HG02885 (cell line): ENCODE results near the gene RFX2.
"Not testable (repeated sequence)": the region's sequence is repeated elsewhere in the genome, so short reads cannot be mapped to it uniquely, and the experiment has no call there.

Experiments
- ATAC-seq: cut with Tn5 transposase; IDR thresholded peaks from one replicate; pipeline ENCODE4 v1.9.1; 2021; ENCODE audit warnings: mild to moderate bottlenecking; ENCODE audit not compliant: unreplicated experiment, poor library complexity

RFX2 gene

DNA sequence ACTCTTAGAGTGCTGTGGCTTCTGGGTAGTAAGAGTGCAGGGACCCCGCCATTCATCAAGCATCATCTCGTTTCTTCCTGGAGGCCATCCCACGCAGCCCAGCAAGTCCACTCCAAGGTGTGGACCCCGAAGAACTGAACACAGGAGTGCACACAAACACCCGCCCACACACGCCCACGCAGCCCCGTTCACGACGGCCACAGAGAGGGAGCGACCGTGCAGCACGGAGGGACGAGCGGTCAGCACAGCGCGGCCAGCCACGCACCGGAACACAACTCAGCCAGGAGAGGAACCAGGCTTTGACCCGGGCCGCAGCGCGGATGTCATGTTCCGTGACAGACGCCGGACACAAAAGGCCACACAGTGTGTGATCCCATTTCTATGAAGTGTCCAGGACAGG is 114.2 kb downstream of the RFX2 start:
- ATAC-seq = no peak

- ATAC-seq = no peak
These were observed 114.7 kb downstream of the RFX2 start for GRCh38 chr19:5995606-5996005.

DNA sequence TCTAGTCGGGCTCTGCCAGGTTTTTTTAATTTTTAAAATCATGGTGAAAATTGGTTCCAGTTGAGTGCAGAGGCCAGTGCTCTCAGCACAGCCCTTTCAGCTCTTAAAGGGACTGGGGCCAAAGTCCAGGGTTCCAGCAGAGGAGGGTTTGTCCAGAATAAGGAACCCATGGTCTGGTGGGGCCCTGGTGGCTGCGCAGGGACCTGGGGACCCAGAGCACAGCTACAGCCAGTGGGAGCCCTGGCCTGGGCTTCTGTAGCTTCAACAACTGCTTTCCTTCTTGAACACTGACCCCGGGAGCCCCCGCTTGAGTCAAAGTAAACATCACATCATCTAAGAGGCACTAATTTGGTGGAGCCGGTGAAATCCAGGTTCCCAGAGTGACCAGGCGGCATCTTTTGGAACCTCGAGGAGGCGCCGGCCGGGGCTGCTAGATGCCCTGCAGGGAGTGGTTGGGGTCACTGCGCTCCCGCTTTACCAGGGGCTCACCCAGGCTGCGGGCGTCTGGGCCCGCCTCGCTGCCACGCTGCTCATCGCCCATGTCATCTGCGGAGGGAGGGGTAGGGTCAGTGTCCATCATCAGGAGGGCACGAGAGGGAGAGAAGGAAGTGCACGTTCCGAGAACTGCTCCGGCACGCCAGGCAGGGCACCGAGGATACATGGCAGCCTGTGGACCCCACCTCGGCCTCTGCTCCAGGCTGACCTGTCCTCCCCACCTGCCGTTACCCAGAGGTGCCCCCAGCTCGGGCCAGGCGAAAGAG is 115.7 kb downstream of the RFX2 start:
- ATAC-seq = no peak

- ATAC-seq = no peak
These were observed 116.5 kb downstream of the RFX2 start for GRCh38 chr19:5993648-5994358.

DNA sequence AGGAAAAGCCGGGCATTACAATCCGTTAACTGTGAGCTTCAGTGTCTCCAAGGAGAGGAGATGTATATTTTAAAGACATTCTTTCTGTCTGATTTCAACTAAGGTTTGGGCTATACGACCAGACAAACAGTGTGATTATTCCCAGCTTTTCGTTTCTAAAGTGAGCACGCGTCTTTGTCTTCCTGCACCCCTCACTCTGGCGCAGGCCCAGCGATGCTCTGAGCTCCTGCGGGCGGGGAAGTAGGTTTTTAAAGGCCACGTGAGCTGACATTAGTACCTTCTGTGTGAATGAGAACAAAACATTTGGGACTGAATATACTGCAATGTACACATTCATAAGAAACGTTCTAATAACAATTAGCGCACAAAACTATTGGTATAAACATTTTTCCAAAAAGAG is 117.1 kb downstream of the RFX2 start:
- no peak for ATAC-seq

DNA sequence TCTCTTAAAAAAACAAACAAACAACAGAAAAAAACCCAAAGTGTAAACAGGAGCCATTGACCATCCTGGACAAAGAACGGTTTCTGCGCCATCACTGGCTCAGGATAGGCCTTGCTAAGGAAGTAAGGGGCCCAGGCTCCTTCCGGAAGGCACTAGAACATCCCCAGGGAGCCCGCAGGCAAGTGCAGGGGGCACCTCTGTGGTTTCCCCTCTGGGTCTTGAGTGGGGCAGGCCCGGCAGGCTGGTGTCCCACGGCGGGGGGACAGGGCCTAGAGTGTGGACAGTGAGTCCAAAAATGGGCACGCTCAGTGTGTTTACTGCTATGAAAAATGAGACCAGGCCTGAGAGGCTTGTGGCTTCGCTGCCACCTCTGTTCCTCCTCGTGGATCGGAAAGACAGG is 117.5 kb downstream of the RFX2 start:
- ATAC-seq = no peak

DNA sequence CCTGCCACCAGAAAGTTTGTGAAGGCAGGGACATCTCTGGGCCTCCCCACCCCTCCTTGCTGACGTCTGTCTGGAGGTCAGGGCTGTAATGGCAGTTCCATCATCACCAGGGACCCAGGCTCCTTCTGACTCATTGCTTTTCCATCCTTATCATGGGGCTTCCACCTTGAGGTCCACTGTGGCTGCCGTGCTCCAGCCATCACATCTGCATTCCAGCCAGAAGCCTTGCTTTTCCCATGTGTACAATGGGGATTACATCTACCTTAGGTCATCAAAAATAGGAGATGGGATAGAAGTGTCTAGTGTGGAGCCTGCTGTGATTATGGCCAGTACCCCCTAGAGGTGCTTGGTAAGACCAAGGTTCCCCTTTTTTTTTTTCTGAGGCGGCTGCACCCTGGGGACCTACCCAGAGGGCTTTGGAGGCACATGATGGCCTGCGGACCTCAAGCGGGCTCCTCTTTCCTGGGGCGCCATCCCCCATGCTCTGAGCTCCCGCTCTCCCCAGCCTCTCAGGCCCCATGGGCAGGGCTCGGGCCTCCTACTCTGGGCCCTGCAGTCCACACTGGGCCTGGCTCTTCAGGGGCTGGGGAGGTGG is 119.0 kb downstream of the RFX2 start:
- no peak for ATAC-seq

GRCh38 chr19:5990289-5990797 is 120.0 kb downstream of the RFX2 start:
- ATAC-seq = no peak

GRCh38 chr19:5989388-5990074 is 120.8 kb downstream of the RFX2 start:
- ATAC-seq = no peak

DNA sequence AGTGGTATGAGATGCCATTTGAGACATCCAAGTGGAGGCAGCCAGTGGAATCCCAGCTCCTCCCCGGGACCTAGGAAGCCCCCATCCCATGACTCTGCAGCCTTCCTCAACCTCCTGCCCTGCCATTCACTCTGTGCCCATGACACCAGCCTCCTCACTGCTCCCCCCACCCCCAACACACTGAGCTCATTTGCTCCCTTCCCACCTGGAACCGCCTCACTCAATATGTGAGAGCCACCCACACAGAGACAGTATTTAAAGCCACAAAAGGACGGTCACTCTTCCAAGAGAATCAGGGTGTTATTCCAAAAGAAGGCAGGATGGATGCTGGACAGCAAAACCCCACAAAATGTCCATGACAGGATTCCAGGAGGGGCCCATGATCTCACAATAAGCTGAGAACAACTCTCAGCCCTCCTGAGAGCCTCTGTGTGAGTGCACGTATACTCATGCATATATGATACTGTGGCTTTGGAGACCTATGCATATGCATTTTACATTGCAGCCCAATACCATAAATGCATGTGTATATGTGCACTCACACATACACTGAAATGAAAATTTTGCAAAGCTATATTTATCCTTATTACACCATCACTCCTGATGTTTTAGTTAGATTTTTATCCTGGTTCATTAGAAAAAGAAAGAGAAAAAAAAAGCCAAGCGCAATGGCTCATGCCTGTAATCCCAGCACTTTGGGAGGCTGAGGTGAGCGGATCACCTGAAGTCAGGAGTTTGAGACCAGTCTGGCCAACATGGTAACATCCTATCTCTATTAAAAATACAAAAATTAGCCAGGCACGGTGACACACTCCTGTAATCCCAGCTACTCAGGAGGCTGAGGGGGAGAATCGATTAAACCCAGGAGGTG is 121.5 kb downstream of the RFX2 start:
- ATAC-seq = no peak

GRCh38 chr19:5987077-5987818 is 123.1 kb downstream of the RFX2 start:
- ATAC-seq = no peak

DNA sequence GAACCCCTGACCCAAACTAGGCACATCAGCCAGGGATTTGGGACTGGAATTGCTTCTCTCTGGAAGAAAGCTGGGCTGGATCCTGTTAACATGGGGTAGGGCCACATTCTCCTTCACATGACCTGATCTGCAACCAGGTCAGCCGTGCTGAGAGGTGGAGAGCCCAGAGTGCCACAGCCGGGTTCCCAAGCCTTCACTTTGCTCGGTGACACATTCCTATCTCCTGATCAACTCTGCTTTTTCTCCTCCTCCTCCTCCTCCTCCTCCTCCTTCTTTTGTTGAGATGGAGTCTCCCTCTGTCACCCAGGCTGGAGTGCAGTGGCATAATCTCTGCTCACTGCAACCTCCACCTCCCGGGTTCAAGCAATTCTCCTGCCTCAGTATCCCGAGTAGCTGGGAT is 124.5 kb downstream of the RFX2 start:
- not testable (repeated sequence) for ATAC-seq

DNA sequence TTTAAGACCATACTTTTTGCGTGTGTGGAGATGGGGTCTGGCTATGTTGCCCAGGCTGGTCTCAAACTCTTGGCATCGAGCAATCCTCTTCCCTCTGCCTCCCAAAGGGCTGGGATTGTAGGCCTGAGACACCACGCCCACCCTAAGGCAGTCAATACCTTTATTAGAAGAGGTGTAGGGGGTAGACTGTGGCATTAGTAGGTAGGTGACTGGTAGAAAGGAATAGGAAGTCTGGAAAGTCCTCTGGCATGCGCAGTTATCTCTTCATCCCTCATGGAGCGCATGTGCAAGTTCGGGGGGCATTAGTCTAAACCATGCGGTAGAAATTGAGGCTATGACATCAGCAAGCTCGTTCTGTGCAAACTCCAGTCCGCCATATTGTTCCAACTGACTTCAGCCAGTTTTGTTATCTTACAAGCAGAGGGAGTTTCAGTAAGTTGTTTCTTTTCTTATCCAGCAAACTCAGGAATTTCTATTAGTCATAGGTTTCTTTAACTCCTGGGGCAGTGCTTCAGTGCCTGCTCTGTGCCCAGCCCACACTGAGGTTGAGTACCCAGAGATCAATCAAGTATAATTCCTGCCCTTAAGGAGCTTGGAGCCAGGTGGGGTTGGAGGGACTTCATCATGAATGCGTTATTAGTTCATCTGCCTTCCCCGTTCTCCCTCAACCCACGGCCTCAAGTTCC is 125.1 kb downstream of the RFX2 start:
- no peak for ATAC-seq

DNA sequence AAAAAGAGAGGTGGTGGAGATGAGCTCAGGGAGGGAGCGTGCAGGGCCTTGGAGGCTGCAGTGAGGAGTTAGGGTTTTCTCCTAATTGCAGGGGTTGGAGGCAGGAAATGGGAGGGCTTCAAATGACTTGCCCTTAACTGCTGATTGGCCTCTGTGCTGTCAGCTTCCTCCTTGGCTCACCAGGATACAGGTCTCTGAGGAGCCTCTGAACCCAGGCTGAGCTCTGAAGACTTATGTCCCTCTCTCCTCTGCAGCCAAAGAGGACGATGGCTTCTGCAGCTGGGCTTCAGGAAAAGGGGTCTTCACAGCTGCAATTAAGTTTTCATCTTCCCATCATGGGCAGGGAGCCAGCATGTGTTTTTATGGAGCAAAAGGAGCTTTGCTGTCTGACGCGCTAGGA is 125.7 kb downstream of the RFX2 start:
- ATAC-seq = no peak

DNA sequence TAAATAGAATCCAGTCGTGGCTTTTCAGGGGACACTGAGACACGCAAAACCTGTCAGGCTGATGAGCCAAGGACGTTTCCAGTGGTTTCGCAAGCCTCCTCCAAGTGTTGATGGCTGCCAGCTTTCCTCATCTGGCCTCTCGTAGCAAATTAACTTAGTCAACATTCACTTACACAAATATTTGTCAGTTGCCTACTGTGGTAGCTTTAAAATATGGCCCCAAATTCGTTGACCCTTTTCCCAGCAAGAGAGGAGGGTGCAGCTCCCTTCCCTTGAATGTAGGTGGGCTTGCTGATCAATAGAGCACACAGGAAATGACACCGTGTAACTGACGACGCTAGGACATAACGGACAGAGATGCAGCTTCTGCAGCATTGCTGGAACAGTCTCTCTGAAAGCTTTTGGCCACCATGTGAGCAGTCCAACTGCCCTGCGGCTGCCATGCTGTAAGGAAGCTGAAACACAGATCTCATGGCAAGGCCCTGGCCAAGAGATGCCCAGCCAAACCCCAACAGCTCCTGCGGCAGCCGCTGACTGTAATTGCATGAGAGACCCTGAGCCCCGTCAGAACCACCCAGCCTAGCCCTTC is 126.8 kb downstream of the RFX2 start:
- no peak for ATAC-seq

DNA sequence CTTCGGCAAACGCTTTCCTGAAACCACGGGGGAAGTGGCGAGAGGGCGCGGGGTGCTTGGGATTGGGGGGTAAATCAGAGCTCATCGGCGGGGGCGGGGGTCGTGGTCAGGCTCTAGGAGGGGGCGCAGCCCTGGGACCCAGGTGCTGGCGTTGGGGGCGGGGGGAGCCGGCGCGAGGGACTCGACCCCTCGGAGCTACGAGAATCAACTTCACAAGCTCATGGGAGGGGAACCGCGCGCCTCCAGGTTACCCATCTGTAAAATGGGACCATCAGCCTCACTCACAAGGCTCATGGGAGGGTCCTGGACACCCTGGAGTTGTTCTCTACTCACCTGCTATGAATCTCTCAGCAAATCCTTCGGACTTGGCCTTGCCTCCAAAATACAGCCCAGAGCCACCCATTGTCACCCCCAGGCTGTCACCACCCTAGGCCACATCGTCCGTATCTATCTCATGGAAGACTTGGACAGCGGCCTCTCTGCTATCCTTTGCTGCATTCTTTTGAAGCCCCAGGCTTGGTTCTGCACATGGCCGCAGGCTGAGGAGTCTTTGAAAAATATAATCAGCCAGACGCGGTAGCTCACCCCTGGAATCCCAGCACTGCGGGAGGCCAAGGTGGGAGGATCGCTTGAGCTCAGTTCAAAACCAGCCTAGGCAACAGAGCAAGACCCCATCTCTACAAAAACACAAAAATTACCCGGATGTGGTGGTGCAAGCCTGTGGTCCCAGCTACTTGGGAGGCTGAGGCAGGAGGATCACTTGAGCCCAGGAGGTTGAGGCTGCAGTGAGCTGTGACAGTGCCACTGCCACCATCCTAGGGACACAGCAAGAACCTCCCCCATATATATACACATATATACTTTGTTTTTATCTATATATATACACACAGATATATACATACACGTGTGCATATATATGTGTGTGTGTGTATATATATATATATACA is 131.4 kb downstream of the RFX2 start:
- no peak for ATAC-seq
